SU-DHL-6 (cell line): ENCODE results near the gene ARL13B.

Experiments
- EZH2phosphoT487 ChIP-seq: fragments of 200-600 bp; sonication (generic), shearing (Covaris generic); conservative IDR thresholded peaks from 2 replicates; pipeline ENCODE4 v1.6.1; 2018; ENCODE audit warnings: mild to moderate bottlenecking, antibody characterized with exemption, low read length, moderate library complexity, mixed read lengths
- TF ChIP-seq, protein P1 (sequence below): fragments of 200-600 bp; sonication (generic); IDR thresholded peaks from one replicate; pipeline ENCODE4 v1.5.1; 2017; ENCODE audit warnings: antibody characterized with exemption, mild to moderate bottlenecking, low read length, moderate library complexity; ENCODE audit not compliant: insufficient read depth, poor library complexity, severe bottlenecking

DNA sequence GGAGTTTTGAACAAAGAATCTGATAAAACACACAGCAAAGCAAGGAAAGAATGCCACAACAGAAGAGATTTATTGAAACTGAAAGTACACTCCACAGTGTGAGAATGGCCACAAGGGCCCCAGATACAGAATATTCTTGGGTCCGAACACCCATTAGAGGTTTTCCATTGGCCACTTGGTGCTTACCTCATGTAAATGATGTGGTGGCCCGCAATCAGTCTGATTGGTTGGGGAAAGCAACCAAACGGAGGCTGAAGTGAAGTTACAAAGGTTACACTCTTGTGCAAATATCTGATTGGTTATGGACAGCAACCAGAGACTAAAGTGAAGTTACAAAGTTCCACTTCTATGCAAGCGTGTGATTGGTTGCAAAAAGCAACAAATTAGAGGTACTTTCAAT, 103.3 kb downstream of the ARL13B start:
- TF ChIP-seq, protein P1, sequence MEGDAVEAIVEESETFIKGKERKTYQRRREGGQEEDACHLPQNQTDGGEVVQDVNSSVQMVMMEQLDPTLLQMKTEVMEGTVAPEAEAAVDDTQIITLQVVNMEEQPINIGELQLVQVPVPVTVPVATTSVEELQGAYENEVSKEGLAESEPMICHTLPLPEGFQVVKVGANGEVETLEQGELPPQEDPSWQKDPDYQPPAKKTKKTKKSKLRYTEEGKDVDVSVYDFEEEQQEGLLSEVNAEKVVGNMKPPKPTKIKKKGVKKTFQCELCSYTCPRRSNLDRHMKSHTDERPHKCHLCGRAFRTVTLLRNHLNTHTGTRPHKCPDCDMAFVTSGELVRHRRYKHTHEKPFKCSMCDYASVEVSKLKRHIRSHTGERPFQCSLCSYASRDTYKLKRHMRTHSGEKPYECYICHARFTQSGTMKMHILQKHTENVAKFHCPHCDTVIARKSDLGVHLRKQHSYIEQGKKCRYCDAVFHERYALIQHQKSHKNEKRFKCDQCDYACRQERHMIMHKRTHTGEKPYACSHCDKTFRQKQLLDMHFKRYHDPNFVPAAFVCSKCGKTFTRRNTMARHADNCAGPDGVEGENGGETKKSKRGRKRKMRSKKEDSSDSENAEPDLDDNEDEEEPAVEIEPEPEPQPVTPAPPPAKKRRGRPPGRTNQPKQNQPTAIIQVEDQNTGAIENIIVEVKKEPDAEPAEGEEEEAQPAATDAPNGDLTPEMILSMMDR: no peak
- TF ChIP-seq EZH2phosphoT487: no peak
